CD4-positive, alpha-beta T cell treated with Interleukin-1 beta for 1 hour (primary cell): ENCODE data around the gene EFCAB6.

ENCODE experiments used
- DNase-seq, 2 donors: peaks; one replicate each; pipeline ENCODE4 v3.0.0-alpha.2; 2020 to 2022

EFCAB6 gene, protein sequence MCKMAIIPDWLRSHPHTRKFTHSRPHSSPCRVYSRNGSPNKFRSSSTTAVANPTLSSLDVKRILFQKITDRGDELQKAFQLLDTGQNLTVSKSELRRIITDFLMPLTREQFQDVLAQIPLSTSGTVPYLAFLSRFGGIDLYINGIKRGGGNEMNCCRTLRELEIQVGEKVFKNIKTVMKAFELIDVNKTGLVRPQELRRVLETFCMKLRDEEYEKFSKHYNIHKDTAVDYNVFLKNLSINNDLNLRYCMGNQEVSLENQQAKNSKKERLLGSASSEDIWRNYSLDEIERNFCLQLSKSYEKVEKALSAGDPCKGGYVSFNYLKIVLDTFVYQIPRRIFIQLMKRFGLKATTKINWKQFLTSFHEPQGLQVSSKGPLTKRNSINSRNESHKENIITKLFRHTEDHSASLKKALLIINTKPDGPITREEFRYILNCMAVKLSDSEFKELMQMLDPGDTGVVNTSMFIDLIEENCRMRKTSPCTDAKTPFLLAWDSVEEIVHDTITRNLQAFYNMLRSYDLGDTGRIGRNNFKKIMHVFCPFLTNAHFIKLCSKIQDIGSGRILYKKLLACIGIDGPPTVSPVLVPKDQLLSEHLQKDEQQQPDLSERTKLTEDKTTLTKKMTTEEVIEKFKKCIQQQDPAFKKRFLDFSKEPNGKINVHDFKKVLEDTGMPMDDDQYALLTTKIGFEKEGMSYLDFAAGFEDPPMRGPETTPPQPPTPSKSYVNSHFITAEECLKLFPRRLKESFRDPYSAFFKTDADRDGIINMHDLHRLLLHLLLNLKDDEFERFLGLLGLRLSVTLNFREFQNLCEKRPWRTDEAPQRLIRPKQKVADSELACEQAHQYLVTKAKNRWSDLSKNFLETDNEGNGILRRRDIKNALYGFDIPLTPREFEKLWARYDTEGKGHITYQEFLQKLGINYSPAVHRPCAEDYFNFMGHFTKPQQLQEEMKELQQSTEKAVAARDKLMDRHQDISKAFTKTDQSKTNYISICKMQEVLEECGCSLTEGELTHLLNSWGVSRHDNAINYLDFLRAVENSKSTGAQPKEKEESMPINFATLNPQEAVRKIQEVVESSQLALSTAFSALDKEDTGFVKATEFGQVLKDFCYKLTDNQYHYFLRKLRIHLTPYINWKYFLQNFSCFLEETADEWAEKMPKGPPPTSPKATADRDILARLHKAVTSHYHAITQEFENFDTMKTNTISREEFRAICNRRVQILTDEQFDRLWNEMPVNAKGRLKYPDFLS (N-terminal part only)

DNA sequence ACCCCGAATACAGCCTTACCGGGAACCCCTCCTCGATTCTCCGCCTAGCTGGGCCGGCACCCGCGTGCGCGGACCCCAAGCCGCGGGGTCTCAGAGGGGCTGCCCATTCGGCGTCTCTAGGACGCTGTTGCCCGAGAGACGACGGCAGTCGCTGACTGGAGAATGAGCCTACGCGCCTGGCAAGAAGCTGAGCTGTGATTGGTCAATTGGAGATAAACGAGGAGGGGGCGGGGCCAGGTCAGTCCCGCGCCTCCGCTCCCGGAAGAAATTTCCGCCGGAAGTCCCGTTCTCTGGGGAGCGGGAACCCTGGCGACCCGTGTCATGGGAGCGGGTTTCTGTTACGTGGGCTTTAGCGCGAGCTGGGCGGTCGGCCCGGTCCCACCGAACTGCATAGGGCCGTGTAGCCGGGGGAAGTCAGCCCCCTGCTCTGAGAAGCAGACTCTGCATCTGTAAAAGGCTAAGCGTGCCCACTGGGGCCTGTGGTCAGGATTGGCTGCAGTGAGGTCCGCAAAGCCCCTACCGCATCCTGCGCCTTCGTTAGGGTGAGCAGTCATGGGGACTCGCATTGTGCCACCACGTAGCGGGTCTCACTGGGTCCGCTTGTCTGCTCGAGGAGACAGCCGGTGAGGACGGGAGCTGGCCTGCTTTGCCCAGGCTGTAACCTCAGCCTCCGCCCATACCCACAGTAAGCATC, at the start of gene EFCAB6:
EFCAB6 (minus strand) TSS at position 157 of the 694 bp plus-strand sequence. CDS start 29,987 bp downstream, outside the sequence.
- peak; percentile 89 to 92 for DNase-seq

DNA sequence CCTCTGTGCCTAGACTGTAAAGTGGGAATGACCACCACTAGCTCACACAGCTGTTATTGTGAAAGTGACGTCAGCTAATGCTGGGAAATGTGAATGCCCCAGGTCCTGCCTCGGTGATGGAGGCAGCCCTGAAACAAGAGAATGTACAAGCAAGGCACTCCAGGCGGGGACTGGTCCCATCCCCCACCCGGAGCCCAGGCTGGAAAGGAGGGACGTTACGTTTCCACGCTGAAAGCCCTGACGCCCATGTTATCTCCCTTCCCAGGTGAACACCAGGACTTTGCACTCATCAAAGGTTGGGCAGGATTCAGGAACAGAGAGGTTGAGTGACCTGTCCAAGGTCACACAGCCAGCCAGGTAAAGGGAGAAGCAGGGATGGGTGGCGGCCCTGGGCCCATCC, 49.4 kb upstream of the EFCAB6 start:
- DNase-seq = no peak

DNA sequence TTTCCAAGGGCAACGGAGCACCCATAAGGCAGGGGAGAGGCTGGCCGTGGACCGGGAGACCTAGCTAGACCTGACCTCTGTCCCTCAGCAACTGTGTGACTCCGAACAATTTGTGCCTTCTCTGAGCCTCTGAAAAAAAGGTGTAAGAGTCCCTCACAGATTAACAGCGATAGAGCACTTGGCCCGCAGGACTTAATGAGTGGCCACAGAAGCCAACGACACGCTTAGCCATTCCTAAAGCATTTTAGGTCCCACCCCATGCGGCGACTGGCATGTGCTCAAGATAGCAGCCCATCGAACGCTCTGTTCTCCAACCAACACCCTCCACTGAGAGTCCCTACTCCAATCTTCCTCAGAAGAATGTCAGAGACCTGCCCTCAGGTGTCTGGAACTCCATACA, 48.7 kb upstream of the EFCAB6 start:
- DNase-seq = no peak

DNA sequence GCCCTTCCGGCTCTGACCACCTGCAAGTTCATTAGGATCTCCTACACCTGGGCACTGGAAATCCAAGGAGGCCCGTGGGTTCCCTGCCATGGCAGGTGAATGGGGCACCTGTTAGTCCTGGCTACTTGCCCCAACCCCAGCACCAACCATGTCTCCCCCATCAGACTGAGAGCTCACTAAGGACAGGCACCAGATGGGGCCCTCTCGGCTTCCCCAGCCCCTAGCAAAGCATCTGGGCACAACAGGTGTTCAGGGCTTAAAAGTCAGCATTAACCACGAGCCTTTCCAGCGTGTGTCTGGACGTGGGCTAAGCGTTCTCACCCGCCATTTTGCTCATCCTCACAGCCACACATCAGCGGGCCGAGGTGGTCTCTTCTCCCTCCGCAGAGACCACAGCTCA, 48.0 kb upstream of the EFCAB6 start:
- no peak for DNase-seq

DNA sequence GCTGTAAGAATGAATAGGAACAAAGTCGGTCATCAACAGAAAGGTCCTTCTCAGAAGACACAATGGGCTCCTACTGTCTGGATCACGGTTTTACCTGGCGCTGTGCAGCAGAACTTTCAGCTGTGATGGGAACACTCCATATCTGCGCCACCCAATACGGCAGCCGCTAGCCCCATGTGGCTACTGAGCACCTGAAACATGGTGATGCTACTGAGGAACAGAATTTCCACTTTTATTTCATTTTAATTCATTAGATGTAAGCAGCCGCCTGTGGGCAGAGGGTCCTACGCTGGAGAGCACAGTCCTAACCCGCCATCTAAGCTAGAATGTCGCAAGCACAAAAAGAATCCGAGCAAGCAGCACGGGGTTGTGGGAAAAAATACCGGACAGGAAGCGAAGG, 47.5 kb upstream of the EFCAB6 start:
- no peak for DNase-seq

DNA sequence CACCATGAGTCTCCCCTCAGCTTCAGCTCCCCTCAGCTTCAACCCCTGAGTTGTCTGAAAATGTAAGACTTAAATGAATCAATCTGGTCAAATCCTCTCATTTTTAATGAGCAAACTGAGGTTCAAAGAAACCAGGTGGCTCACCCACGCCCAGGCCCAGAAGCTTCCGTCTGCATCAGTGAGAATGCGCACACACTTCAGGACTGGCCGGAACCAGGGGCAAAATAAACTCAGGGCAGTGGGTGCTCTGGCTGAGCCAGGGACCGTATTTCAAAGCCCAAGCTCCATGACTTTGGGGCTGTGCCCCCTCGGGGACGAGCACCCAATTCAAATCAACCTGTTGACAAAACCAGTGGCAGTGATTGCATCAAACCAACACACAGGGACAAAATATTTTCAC, 47.1 kb upstream of the EFCAB6 start:
- DNase-seq = no peak

DNA sequence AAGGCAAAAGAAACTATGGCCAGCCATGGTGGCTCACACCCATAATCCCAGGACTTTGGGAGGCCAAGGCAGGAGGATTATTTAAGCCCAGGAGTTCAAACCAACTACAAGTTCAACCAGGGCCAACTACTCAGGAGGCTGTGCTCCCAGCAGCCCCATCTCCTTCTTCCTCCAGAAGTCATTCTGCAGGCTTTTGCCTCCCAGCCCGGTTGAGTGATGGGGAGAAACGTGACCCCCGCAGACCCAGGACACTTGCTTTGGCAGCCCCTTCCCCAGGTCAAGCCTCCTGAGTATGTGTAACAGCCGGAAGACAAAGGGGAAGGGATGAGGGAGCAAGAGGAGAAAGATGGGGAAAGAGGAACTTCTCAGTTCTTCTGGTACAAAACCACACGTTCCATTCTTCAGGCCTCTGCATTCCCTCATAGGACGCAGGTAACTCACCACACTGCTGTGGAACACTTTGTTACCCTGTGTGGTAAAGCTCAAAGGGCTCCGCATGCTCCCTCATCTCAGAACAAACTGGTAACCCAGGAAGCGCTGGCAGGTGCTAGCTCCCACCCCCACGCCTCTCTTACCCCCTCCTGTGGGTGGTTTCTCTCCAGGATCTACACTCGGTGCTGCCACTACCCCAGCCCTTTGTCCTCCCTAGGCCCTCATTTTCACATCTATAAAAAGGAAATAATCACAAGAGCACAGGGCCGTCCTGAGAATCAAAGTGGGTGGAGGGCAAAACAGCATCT, 46.2 kb upstream of the EFCAB6 start:
- DNase-seq = no peak

DNA sequence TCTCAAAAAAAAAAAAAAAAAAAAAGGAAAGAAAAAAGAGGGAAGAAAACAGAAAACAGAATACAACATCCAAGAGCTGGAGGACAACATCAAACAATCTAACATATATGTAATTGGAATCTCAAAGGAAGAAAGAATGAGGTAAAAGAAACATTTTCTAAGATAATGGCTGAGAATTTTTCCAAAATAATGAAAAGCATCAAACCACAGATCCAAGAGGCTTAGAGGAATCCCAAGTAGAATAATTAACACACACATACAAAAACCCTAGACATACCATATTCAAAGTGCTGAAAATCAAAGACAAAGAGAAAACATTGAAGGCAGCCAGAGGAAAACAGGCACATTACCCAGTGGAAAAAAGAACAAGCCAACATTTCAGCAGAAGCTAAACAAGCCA, 45.3 kb upstream of the EFCAB6 start:
- no peak for DNase-seq

DNA sequence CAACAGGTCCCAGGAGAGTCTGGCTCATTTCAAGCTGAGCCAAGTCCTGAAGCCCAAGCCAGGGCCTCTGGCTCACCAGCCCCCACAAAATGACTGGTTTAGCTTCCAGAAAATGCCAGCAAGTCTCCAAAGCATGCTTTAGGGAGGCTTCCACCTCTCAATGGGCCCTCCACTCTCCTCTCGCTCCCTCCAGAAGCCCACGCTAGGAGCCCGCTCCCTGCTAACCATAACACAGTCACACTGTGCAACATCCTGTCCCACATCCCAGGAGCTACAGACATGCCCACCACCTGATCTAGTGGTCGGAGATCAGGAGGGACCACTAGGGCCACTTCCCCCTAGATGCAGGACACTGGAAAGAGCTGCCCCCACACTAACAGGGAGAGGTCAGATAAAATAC, 43.3 kb upstream of the EFCAB6 start:
- no peak for DNase-seq

DNA sequence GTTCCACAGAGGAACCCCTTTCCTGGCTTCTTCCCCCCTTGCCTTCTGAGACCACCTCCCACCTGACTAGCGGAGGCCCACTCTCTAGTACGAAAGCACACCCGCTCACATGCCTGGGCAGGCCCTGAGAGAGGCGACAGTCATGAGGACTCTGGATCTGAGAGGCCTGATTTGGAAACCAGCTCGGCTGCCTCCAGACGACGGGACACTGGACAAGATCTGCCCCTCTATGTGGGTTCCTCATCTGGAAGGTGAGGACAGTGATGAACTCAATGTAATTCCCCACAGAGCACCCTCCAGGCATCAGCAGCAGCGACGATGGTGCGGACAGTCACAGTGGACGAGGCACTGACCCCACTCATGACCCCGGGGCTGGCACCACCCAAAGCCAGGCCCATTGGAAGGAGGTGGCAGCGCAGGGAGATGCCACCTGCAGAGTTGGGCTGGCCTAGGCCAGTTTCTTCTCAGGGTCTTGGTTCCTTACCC, 42.7 kb upstream of the EFCAB6 start:
- DNase-seq = no peak

DNA sequence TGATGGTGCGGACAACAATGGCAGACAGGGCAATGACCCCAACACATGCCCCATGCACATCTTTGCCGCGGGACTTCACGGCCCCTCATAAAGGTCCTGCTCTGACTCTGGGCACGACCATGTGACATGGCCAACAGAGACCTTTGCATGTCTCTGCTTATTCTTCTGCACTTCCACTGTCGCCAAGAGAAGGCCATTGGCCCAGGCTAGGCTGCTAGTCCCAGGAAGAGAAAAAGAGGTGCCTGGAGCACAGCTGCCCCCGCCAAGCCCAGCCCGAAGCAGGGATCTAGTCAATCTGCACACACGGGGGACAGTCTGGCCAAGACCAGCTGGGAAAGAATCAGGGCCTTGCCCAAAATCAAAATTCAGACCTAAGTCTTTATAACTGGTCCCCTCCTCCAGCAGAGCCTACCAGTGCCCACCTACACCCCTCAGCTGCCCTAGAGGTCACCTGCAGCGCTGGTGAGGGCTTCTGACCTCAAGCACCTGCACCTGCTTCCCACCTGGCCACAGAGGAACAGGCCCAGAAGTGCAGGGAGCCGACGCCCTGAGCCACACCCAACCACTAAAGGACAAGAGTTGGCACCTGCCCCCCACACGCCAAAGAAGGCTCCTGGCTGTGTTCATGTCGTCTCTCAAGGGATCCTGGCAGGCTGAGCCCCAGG, 42.1 kb upstream of the EFCAB6 start:
- no peak for DNase-seq

DNA sequence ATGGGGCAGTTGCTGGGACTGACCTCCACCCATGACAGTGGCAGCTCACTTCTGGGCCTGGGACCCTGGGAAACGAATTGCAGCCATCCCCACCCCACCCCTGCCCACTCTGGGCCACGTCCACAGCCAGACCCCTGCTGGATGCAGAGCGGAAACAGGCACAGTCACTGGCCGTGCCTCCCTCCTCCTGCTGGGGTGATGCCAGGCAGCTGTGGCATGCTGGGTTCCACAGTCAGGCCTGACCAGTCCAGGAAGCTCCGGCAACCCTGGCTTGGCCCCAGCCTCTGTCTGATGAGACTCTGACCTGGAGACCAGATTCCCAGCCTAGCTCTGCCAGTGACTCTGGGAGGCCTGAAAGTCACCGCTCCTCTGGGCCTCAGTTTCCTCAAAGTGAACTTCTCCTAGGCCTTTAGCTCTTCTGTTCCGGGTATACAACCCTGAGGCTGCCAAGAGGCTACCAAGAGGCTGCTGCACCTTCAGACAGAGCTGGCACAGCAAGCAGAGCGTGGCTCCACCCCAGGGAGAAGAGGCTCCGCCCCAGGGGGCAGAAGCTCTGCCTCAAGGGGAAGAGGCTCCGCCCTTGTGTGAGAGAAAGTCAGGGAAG, 41.3 kb upstream of the EFCAB6 start:
- DNase-seq = no peak

DNA sequence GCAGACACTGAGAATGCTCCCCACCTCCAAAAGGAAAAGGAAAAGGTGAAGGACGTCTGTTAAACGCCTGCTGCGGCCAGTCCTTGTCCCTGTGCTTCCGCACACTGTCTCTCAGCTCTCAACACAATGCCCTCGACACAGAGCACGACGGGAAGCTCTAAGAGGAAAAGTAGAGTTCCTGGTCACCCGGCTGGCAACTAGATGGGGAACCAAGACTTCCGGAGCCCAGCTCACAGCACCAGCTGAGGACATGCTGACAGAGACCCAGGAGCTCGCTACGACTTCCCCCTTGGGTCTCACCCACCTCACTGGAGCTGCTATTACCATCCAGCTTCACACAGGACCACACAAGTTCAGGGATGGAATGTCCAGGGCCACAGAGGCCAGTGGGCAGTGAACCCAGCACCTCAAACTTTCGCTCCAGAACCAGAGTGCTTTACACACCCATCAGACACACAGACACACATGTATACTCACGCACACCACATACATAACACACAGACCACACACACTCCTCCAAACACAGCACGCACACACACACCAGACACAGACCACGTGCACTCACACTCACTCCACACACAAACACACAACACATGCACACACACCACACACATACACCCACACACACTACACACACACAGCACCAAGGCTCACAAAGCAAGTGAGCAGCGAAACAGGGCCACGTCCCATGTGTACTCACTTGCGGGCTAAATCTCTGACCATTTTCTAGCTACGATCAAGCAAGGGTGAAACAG, 40.6 kb upstream of the EFCAB6 start:
- DNase-seq = no peak

DNA sequence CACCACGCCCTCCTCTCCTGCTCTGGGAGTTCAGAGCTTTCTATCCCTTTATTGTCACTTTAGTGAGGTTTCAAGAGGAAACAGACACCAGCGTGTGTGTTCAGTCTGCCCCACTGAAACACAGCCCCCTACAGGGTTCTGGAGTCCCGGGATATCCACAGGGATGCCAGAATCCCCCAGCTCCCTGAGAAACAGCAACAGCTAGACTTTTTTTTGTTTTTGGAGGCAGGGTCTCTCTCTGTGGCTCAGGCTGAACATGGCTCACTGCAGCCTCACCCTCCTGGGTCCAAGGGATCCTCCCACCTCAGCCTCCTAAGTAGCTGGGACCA, 39.8 kb upstream of the EFCAB6 start:
- no peak for DNase-seq

DNA sequence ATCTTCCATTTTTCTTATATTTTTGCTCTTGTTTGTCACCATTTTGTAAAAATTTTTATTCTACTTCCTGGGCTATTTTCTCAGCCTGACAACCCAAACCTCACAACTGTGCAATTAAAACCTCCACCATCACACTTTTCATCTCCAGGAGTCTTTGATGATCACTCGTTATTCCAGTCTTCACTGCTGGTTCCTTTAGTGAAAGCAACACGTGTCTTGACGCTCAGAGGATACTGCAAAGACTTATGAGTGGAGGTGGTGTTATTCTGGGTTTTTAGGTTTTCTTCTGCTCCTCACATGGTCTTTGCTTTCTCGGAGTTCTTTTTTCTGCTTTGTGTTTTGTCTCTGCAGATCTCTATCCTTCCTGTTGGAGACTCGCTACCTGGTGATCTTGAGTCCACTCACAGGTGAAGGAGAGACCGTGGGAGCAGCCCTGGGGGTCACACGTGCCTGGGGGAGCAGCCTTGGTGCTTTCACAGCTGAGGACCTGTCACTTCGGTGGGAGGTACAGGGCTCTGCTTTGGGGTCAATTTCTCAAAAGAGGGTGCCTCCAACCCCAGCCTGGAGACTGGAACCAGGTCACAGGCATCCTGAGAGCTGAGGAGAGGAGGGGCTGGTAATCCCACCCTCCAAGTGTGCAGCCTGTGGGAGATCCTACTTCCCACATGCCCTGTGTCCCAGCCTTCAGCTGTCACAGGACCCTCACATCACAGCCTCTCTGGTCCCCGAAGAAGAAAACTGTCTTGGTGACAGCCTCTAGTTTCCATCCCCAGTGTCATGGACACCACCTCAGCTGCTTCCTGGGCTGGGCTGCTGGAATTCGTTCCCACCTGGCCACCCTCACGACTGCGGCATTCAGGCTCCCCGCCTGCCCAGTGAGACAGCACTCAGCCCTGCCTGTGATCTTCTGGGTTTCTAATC, 39.2 kb upstream of the EFCAB6 start:
- DNase-seq = no peak

DNA sequence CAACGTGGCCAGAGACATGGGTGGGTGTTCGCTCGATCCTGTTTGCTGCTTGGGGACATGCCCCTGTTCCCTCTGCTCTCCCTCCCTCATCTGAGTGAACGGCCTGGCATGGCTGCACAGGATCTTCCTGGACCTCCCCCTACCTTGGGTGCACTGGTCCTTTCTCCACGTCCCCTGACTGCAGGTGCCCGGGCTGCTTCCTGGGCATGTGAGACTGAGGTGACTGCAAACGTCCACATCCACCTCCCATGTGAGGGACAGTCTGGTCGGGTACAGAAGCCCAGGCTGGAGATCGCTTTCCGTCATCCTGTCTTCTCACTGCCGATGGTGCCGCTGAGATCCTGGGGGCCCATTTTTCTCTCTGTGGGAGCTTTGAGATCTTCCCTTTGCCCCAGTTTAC, 38.4 kb upstream of the EFCAB6 start:
- DNase-seq = no peak

DNA sequence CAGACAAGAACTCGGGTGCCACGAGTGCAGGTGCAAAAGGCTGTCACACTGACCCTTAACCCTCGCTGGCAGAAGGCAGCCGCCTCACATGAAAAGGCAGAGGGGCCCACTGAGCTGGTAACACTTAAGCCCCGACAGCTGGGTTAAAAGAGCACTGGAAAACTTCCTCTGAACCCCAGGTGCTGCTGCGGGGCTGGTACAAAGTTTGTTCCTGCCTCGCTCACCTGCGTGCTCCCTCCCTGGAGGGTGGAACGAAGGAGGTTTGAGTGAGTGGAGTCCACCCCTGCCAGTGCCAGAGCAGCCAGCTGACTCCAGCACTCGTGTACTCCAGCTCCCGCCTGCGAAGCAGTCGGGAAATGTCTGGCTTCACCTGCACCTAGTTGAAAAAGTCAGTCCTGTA, 37.6 kb upstream of the EFCAB6 start:
- no peak for DNase-seq

DNA sequence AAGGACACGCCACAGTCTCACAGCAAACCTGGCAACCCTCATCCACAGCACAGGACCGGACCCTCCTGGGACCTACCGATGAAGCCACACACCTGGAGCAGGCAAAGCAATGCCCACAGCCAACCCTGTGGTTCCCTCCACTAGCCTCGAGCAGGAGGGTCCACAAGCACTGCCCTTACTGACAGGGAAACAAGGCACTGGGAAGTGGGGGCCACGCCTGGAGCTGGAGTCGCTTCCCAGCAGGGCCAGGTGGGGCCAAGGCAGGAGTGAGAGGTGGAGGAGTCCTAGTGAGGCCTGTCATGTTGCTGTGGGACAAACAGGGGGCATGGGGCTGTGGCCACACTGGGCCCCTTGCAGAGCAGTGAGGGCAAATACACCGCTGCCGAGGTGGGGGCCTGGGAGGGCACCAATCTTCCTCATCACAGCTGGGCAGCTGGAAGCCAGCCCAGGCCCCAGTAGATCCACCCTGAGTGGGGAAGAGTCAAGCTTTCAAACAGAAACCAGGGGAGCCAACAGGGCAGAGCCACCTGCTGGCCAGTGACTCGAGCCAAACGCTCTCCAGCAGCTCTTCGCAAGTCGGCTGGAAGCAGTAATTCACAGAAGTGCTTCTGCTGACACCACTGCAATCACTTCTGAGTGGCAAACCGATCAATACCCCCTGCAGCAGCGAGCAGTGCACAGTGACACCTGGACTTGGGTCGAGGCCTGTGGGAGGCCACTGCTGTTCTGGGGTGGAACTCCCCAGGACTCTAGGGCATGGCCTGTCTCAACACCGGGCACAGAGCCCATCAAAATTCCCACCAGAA, 36.5 kb upstream of the EFCAB6 start:
- DNase-seq = no peak
